Sciatic nerve (tissue), 2 donors: Measurements from ENCODE around the gene ADGRF1. TPM values are rescaled to one million over a fixed set of nuclear protein-coding genes. Genes with fewer than 3 reads are reported as not detected.
"Not testable (repeated sequence)": the region's sequence is repeated elsewhere in the genome, so short reads cannot be mapped to it uniquely, and the experiment has no call there.

Experiments used
- ATAC-seq: fragments of 200-7000 bp; cut with Tn5 transposase; one replicate; pipeline ENCODE4 v1.9.1; 2020; ENCODE audit warnings: mild to moderate bottlenecking, moderate library complexity
- DNase-seq: peaks from one replicate; pipeline ENCODE4 v3.0.0-alpha.2; 2020; ENCODE audit warnings: low spot score
- intact Hi-C: fragments of 100-400 bp; cut with DNase I; formaldehyde crosslinking; loops from one replicate; pipeline ENCODE4 v1.14.2; 2022
- total RNA-seq: library from RNA; stranded (reverse); fragmentation: NEBNext Ultra II Directional; extraction: Animal tissue kit (Norgen Biotek cat#: 25700); gene quantifications from one replicate; pipeline ENCODE4 v1.2.1, GENCODE V29; 2021
- donor health status: DM: no; HTN: no; CAD: no.
- donor health status: DM: no; HTN: no; CAD: no.

Gene ADGRF1
- 0.09 TPM for total RNA-seq

DNA sequence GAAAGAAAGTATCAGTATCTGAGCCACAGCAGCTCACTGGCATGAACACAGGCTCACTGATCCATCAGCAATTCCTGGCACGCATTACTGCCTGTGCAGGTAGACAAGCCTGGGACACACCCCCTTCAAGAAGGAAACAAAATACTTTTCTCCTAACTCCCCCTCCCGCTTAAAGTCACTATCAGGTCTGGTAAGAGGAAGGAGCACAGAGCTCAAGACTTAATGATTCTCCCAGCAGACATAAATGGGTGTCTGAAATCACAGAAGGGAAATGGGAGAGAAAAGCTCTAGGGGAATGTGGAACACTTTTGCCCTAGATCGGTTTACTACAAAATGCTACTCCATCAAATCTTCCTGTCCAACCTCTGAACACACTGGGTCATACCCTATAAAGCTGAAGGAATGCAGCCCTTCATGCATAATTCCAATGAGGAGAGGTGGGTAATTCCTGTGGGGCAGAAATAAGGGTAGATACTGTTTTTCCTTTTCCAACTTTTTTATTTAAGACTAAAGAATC is at the start of gene ADGRF1:
Gene ADGRF1, minus strand, starts transcription at position 58 of the 517 bp plus-strand sequence. CDS start 13,271 bp downstream, outside the sequence.
- intact Hi-C loops = no loop called here
- DNase-seq = no peak
- ATAC-seq = no peak

DNA sequence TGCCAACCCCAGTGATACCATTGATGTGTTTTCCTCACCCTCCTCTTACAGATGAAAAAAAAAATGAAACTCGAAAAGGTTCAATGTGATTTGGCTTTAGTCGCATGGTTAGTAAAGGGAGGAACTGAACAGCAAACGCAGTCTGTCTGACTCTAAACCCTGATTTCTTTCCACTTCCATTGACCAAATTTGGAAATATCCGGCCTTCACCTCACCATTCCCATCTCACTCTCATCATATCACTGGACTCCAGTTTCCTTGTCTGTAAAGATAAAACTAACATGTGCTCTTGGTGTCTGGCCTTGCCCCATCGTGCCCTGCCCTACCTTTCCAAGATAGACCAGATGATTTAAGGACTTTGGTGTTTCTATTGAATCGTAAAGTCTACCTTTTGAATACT is 48.7 kb upstream of the ADGRF1 start:
- no peak for ATAC-seq
- intact Hi-C loops = loop anchor here (10.0 kb wide), 1 partner anchor 214 kb away; the partner anchor contains the start of gene TNFRSF21
- DNase-seq = no peak

DNA sequence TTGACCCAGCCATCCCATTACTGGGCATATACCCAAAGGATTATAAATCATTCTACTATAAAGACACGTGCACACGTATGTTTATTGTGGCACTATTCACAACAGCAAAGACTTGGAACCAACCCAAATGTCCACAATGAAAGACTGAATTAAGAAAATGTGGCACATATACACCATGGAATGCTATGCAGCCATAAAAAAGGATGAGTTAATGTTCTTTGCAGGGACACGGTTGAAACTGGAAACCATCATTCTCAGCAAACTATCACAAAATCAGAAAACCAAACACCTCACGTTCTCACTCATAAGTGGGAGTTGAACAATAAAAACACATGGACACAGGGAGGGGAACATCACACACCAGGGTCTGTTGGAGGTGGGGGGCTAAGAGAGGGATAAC is 47.3 kb upstream of the ADGRF1 start:
- intact Hi-C loops, ATAC-seq, DNase-seq: not testable (repeated sequence)

DNA sequence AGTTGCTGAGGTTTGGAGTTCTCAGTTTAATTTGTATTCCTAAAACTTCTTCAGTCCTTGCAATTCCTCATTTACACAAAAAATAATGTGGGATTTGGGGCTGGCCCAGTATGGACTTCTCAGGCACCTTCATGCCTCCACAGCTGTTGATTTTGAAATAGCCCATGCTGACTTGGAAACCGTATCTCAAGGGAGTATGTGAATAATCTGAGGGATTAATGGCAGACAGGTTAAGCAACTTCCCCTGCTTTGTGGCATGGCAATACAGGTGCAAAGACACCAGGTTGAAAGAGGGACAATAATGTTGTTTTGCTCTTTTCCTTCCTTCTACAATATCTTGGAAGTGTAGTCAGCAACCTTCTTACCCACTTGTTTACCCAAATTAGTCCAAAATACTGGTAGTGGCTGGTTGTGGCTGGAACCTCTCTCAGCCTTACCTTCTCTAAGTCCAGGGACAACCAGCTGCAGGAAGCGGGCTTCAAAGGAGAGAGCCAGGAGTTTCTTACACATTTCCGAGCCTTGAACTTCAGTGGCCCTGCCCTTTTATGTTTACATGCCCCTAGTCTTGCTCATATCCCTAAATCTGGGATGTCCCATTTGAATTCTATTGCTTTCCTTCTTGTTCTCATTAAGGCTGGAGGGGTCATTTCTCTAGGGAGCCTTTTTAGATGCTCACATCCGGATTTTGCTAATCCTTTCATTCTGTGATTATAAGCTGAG is 44.1 kb upstream of the ADGRF1 start:
- intact Hi-C loops = no loop called here
- peak; percentile 53 for ATAC-seq
- no peak for DNase-seq

- intact Hi-C loops = no loop called here
- DNase-seq (no peak), ATAC-seq (no peak)
These were observed 42.5 kb upstream of the ADGRF1 start for GRCh38 chr6:47084610-47085009.

DNA sequence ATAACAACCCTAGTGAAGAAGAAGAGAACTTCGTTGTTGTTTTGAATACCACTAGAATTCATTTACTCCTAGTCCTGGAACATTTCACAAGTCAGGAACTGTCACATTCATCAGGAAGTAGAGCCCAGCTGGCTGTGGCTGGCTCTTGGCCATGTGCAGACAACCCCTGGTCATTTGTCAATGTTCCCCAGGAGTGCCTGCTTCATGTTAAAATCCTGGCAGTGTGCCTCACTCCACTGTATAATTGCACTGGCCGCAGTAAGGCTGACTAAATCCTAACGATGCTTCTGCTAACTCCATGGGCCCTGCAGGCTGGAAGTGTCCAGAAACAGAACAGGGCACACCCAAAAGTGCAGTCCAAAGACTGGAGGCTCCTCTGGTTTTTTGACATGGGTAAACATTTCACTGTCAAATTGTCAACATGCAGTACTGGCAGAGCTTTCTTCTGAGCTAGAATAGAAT is 41.5 kb upstream of the ADGRF1 start:
- ATAC-seq (peak; percentile 96), DNase-seq (peak; percentile 81)
- intact Hi-C loops = no loop called here

GRCh38 chr6:47080083-47080596 is 38.0 kb upstream of the ADGRF1 start:
- DNase-seq (no peak), ATAC-seq (no peak)
- intact Hi-C loops = no loop called here

- no peak for ATAC-seq
- no peak for DNase-seq
- intact Hi-C loops = no loop called here
These were observed 37.5 kb upstream of the ADGRF1 start for GRCh38 chr6:47079638-47080037.

DNA sequence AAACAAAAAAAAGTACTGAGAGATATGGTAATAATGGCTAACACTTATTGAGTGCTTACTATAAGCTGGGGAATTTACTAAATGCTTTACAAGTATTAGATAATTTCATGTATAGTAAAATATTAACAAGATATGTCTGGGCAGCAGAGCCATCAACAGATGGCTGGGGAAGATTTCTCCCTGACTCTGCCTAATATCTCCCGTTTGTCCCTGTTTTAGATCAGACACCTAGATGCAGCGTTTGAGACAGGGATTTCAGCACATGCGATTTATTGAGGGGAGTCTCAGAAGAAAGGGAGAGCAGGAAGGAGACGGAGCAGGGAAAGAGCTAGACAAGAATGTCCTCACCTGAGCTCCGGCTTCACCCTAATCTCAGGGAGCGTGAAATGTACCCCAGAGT is 36.9 kb upstream of the ADGRF1 start:
- intact Hi-C loops = no loop called here
- DNase-seq = no peak
- no peak for ATAC-seq

GRCh38 chr6:47076422-47077344 is 34.6 kb upstream of the ADGRF1 start:
- peak; percentile 74 for ATAC-seq
- DNase-seq = peak; percentile 64
- intact Hi-C loops = no loop called here

GRCh38 chr6:47075741-47076421 is 33.7 kb upstream of the ADGRF1 start:
- intact Hi-C loops = no loop called here
- ATAC-seq = peak; percentile 88
- no peak for DNase-seq

- ATAC-seq = peak; percentile 77
- intact Hi-C loops = no loop called here
- no peak for DNase-seq
These were observed 33.0 kb upstream of the ADGRF1 start for GRCh38 chr6:47075168-47075567.

DNA sequence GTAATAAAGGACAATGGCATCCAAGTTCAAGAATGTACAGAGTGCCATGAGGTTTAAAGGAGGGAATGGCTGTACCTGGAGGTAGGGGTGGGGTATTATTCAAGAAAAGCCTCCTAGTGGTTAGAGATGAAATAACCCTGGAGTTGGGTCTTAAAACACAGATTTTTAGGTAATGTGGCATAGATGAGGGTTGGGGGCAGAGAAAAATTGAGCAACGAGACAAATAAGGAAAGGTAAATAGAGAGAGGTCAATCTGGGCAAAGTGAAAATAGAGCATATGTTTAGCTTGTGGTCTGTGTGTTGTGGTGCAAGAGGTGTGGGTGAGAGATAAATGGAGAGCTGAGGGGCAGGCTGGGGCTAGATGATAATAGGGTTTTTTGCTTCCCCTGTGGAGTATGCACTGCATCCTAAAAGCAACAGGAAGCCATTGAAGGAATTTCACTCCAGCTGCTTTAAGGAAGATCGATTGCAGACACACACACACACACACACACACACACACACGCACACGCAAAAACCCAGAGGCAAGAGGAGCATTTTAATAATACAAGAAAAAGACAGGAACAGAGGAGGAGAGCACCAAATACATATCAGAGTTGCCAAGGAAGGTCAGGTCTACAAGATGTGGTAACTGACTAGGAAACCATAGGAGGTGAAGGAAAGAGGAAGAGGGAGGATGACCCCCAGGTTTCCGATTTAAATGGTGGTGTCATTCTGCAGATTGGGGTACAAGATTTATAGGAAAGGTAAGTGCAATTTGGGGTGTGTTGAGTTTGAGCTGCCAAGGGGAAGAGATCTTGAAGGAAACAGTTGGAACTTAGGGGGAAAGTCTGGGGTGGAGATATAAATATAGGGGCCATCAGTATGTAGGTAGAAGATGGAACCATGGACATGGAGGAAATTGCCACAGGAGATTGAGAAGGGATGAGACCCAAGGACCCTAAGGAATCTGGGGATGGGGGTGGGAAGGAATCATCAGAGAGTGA is 31.3 kb upstream of the ADGRF1 start:
- DNase-seq (no peak), ATAC-seq (no peak)
- intact Hi-C loops = no loop called here

DNA sequence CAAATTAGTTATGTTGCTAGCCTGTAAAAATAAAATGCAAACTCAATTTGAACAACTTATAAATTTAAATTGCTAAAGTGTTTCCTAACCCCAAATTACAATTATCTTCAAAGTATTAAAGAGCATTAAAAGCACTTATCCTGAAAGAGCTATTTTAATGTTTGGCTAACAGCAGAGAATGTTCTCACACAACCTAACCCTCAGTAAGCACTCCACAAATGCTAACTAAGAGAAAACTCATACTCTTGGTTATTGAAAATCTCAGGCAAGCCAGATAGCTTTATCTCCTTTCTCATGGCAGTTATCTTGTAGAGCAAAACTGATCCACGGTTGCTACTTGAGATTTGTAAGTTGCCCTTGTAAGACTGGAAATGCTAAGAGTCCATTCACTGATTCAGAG is 30.5 kb upstream of the ADGRF1 start:
- intact Hi-C loops = no loop called here
- no peak for DNase-seq
- ATAC-seq = no peak

GRCh38 chr6:47071681-47072080 is 29.5 kb upstream of the ADGRF1 start:
- no peak for DNase-seq
- intact Hi-C loops = no loop called here
- no peak for ATAC-seq

DNA sequence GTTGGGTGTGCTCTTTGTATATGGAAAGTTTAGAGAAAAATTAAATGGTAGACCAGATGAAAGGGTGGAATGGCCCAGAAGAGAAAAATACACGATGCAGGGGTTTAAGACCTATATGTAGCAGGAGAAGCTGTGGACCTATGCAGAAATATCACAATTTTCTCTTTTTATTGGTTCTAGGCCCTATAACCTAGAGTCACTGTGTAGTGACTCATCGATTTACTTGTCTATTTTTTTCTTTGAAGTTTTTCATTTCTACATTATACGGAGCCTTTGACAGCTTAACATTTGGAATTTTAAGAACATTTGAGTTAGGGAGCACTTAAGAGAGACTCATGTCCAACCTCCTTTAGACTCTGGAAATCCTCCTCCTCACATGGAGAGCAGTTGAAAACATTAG is 28.3 kb upstream of the ADGRF1 start:
- intact Hi-C loops = no loop called here
- no peak for ATAC-seq
- no peak for DNase-seq

DNA sequence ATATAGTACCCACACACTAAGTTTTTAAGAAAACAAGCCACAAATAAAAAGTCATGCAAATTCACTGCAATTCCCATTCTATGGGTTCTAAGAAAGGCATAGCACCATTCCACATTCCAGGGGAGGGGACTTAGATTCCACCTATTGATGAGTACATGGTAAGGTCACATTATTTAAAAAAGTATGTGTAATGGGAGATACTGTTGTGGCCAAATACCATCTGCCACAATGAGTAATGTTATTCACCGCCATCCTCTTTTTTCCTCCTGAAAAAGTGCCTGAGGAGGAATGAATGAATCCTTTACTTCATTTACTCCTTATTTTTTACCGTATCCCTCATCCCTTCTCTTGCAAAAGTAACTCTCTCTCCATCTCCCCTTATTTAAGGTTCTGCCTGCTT is 27.0 kb upstream of the ADGRF1 start:
- intact Hi-C loops = no loop called here
- ATAC-seq (no peak), DNase-seq (no peak)

- DNase-seq (no peak), ATAC-seq (no peak)
- intact Hi-C loops = no loop called here
These were observed 24.3 kb upstream of the ADGRF1 start for GRCh38 chr6:47066418-47066817.
